Suppressor macrophage (primary cell): ENCODE measurements around the gene HTRA3.

ENCODE experiments used
- DNase-seq, 4 experiments: peaks; one replicate each; pipeline ENCODE4 v3.0.0-alpha.2; 2020 to 2022

The HTRA3 gene

DNA sequence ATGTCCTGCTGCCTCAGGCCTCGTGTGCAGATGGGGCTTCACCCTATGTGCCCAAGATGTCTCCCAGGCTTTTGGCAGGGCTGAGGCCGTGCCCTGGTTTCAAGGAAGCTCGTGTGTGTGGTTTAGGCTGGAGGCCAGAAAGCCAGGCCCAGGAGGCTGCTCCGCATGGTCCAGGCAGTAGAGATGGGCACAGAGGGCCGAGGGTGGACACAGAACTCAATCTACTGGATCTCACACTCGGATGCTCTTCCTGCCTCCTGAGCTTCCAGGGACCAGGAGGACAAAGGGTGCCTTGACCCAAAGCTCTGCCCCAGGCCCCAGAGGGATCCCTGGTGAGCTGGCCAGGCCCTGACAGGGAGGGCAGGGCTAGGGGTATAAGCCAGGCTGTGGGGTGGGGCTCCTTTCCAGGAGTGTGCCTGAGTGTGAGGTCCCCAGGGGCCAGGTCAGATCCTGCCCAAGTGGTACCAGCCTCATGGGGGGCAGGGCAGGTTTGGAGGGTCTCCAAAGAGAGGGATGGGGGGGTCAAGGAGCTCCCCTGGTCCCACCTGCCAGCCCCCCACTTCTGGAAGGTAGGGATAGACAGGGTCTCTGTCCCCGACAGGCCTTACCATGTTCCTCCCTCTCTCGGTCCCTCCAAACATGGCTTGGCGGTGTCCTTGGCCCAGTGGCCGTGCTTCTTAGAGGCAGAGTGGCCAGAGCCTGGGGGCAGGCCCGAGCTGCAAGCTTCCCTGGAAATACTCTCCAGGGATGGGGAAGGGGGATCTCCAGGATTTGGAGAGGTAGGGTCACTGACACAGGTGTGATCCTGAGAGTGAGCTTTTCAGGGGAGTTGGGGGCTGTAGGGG, 23.8 kb downstream of the HTRA3 start:
- DNase-seq: no peak

DNA sequence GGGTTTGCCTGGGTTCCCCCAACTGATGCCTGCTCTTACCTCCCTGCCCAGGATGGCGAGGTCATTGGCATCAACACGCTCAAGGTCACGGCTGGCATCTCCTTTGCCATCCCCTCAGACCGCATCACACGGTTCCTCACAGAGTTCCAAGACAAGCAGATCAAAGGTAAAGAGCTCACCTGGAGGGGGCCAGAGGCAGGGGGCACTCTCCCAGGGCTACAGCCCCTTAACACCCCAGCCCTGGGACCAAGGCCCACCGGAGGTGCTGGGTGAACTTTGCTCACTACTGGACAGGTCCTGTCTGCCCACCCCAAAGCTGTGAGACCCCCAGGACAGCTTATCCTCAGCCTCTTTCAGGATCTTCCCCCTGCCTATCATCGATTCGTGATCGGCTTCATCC, 24.5 kb downstream of the HTRA3 start:
- DNase-seq: no peak

GRCh38 chr4:8294775-8295174, 25.2 kb downstream of the HTRA3 start:
- DNase-seq: no peak

GRCh38 chr4:8295471-8295870, 25.9 kb downstream of the HTRA3 start:
- DNase-seq: no peak

- no peak for DNase-seq
Observed at GRCh38 chr4:8296491-8296890, 26.9 kb downstream of the HTRA3 start.

GRCh38 chr4:8297141-8297601, 27.6 kb downstream of the HTRA3 start:
- no peak for DNase-seq

DNA sequence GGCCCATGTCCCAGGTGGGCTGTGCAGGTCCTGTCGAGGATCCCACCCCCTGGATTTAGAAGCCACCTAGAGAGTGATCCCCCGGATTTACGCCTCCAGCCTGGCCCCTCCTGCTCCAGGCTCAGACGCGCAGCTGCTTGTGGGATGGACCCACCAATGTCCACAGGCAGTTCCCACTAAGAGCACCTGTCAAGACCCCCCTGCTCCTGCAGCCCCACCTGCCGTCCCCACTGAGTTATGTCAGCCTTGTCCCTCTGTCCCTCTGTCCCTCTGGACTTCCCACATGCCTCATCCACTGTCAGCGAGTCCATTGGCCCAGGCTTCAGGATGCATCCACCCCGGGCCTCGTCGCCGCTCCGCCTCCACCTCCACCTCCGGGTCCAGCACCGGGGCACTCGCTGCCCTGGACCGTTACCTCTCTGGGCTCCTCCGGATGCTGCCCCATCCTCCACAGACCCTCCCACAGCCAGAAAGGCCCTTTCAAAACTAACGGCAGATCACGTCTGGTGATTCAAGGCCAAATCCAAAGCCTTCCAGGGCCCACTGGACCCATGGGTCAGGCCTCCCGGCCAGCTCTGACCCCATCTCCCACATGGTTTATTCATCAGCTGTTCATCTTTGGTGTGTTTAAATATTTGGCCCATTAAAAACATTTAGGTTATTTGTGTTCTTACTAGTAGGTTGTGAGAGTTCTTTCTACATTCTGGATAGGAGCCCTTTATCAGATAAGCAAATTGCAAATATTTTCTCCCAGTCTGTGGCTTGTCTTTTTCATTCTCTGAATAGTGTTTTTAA, 28.3 kb downstream of the HTRA3 start:
- no peak for DNase-seq

DNA sequence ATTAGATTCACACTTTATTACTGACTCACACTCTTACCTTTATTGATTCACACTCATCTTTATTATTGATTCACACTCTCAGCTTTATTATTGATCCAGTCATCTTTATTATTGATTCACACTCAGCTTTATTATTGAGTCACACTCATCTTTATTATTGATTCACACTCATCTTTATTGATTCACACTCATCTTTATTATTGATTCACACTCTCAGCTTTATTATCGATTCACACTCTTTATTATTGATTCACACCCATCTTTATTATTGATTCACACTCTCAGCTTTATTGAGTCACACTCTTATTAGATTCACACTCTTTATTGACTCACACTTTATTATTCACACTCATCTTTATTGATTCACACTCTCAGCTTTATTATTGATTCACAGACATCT, 31.3 kb downstream of the HTRA3 start:
- no peak for DNase-seq

- DNase-seq: peak; percentile 46 to 58 (median 52)
Observed at GRCh38 chr4:8301851-8302730, 32.5 kb downstream of the HTRA3 start.

GRCh38 chr4:8303081-8303480, 33.5 kb downstream of the HTRA3 start:
- no peak for DNase-seq

DNA sequence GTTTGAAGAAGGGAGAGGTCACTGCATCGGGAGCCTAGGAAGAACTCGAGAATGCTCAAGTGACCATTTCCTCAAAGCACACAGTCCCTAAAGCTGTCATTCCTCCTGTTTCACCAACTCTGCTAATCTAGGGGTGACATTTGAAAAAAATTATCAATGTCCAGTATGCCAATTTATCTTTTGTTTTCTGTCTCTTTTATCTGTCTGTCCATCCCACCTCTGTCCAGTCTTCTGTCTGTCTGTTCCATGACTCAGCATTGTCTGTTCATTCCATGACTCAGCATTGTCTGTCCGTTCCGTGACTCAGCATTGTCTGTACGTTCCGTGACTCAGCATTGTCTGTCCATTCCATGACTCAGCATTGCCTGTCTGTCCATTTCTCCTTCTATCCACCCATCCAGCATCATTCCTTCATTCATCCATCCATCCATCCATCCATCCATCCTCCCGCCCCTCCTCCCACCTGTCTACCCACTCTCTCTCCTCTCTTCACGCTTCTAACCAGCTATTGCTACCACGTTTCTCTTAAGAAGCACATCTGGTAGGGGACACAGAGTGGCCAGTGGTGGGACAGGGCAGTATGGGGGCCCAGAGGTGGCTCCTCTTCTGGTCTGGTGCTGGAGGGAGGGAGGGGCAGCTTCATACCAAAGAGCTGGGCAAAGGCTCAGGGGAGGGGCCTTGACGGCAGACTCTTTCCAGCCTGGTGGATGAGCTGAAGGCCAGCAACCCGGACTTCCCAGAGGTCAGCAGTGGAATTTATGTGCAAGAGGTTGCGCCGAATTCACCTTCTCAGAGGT, 34.1 kb downstream of the HTRA3 start:
- DNase-seq: peak; percentile 45 to 73 (median 64)

- DNase-seq: no peak
Observed at GRCh38 chr4:8304827-8305695, 35.5 kb downstream of the HTRA3 start.

DNA sequence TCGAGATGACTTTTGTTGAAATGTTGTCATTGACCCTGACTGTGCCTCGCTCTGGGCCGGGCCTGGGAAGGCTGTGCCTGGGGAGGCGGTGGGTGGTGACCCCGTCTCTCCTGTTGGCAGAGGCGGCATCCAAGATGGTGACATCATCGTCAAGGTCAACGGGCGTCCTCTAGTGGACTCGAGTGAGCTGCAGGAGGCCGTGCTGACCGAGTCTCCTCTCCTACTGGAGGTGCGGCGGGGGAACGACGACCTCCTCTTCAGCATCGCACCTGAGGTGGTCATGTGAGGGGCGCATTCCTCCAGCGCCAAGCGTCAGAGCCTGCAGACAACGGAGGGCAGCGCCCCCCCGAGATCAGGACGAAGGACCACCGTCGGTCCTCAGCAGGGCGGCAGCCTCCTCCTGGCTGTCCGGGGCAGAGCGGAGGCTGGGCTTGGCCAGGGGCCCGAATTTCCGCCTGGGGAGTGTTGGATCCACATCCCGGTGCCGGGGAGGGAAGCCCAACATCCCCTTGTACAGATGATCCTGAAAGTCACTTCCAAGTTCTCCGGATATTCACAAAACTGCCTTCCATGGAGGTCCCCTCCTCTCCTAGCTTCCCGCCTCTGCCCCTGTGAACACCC, 36.4 kb downstream of the HTRA3 start:
- no peak for DNase-seq

GRCh38 chr4:8306511-8307021, 37.0 kb downstream of the HTRA3 start:
- DNase-seq: peak in 1 of 4 experiments; percentile 27

- DNase-seq: no peak
Observed at GRCh38 chr4:8307121-8307520, 37.6 kb downstream of the HTRA3 start.

DNA sequence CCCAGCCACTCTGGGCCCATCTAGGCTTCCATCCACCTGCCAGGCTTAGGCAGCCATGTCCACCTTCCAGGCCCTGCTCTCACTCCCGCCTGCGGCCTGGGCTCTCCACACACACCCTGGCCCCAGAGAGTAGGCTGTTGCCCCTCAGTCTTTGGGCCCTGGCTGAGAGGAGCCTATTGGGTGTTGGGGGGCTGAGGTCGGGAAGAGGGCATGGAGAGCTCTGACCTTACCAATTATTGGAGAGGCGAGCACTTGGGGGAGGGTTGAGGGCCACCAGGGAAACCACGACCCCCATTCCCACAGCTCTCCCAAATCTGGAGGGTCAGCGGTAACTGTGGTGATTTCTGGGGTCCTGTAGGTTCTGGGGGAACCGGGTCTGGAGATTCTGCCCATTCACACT, 38.2 kb downstream of the HTRA3 start:
- DNase-seq: no peak

DNA sequence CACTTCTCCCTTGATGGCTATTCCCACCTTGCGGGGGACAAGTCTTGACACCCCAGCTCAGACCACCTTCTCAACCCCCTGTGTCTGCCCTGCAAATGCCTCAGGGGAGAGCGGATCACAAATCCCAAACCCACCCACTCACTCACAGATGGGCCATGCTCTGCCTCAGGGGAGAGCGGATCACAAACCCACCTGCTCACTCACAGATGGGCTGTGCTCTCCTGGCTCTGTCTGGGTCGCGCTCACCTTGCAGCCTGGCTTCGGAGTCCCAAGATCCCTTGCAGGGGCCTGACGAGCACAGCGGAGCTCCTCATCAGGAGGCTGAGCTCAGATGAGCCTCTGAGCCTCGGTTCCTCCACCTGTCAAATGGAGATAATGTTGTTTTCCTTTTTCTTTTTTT, 38.6 kb downstream of the HTRA3 start:
- no peak for DNase-seq

DNA sequence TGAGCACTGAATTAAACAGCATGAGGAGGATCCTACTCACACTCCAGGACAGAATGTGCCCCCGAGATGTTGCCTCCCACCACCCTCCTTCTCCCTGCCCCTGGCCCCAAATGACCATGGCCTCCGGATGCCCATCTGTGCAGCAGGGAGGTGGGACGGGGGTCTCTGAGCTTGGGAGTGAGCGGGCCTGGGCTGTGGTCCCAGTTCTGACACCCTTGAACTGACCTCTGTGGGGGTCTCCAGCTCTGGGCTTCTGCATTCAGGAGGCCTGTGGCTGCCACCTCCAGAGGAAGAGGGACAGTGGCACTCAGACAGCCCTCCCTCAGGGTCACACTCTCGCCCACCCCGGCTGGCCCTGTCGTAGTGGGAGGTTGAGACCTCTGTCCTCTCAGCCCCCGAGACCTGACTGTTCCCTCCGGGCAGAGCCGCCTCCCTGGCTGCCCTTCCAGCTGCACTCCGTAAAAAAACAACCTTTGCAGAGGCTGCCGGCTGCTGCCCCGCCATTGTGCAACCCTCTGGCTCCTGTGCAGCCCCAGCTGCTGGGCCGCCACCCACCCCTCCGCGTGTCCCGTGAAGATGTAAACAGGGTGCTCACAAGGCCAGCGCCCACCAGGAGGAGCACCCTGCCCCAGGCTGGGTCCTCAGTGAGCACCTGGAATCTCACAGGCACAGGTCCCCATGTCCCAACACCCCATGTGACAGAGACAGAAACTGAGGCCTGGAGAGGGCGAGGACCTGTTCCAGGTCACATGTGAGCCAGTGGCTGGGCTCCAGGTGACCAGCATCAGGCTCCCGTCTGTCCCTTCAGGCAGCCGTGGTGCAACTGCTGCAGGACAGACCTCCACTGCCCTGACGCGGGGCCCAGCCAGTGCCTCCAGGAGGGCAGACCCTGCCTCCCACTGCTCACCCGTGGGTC, 39.6 kb downstream of the HTRA3 start:
- DNase-seq: no peak

GRCh38 chr4:8310306-8310705, 40.8 kb downstream of the HTRA3 start:
- no peak for DNase-seq
